WTC11 (cell line): ENCODE data around the gene PDCD1. TPM values are rescaled to one million over a fixed set of nuclear protein-coding genes. Genes with fewer than 3 reads are reported as not detected.
A peak's percentile ranks its signal among the peaks of the same experiment; 100 is the strongest.

Experiments used
- ATAC-seq: fragments of 200-7000 bp; cut with Tn5 transposase; 2 replicates; pipeline ENCODE4 v1.10.0; 2021; ENCODE audit warnings: mild to moderate bottlenecking, moderate library complexity
- CTCF ChIA-PET: fragments of 300-600 bp; sonication (Branson Sonifier 250); formaldehyde crosslinking; loops from one replicate; lab custom pipeline; 2021; ENCODE audit warnings: antibody characterized with exemption; lab: Charles Lee
- POLR2A ChIA-PET: fragments of 350-600 bp; sonication (Branson Sonifier 250); formaldehyde crosslinking; loops from one replicate; lab custom pipeline; 2021; ENCODE audit warnings: antibody characterized with exemption; lab: Charles Lee
- DNase-seq: peaks from one replicate; pipeline ENCODE4 v3.0.0; 2021; ENCODE audit warnings: low spot score
- H3K27ac Mint-ChIP-seq: 2 replicates; pipeline ENCODE4 v1.8.0; 2021; ENCODE audit warnings: mixed read lengths
- H3K27me3 Mint-ChIP-seq: 2 replicates; pipeline ENCODE4 v1.8.0; 2021; ENCODE audit warnings: low read depth, mild to moderate bottlenecking, moderate library complexity, mixed read lengths
- H3K36me3 Mint-ChIP-seq: 2 replicates; pipeline ENCODE4 v1.8.0; 2021; ENCODE audit warnings: mixed read lengths
- H3K4me1 Mint-ChIP-seq: 2 replicates; pipeline ENCODE4 v1.8.0; 2022; ENCODE audit warnings: mixed read lengths
- H3K4me3 Mint-ChIP-seq: 2 replicates; pipeline ENCODE4 v1.8.0; 2021; ENCODE audit warnings: mild to moderate bottlenecking, moderate library complexity, mixed read lengths
- H3K9me3 Mint-ChIP-seq: 2 replicates; pipeline ENCODE4 v1.8.0; 2021; ENCODE audit warnings: mixed read lengths
- AR ChIP-seq: fragments of 250-450 bp; sonication (Bioruptor Pico); IDR thresholded peaks from 2 replicates; pipeline ENCODE4 v1.9.0; 2021; ENCODE audit warnings: mild to moderate bottlenecking
- ELF4 ChIP-seq: sonication (generic); formaldehyde crosslinking; IDR thresholded peaks from 2 replicates; pipeline ENCODE4 v1.8.1; 2022; ENCODE audit warnings: low read depth, mild to moderate bottlenecking, moderate library complexity, missing genetic modification reagents
- HMGA2 ChIP-seq: fragments of 250-450 bp; sonication (Bioruptor Pico); IDR thresholded peaks from 2 replicates; pipeline ENCODE4 v1.4.0; 2021; ENCODE audit warnings: mild to moderate bottlenecking, moderate library complexity
- HMGXB4 ChIP-seq: sonication (generic); formaldehyde crosslinking; IDR thresholded peaks from 2 replicates; pipeline ENCODE4 v1.8.1; 2023; ENCODE audit warnings: mild to moderate bottlenecking, moderate library complexity, missing genetic modification reagents
- IRF1 ChIP-seq: sonication (generic); formaldehyde crosslinking; IDR thresholded peaks from 2 replicates; pipeline ENCODE4 v1.8.0; 2023; ENCODE audit warnings: missing genetic modification reagents
- IRF2 ChIP-seq: sonication (generic); formaldehyde crosslinking; IDR thresholded peaks from 2 replicates; pipeline ENCODE4 v1.8.0; 2022; ENCODE audit warnings: low read depth, missing genetic modification reagents, borderline replicate concordance
- NFE2L1 ChIP-seq: sonication (generic); formaldehyde crosslinking; IDR thresholded peaks from 2 replicates; pipeline ENCODE4 v1.8.1; 2023; ENCODE audit warnings: missing genetic modification reagents
- NR2C2 ChIP-seq: sonication (generic); formaldehyde crosslinking; IDR thresholded peaks from 2 replicates; pipeline ENCODE4 v1.8.0; 2022; ENCODE audit warnings: mild to moderate bottlenecking, missing genetic modification reagents
- TEAD4 ChIP-seq: sonication (generic); formaldehyde crosslinking; IDR thresholded peaks from 2 replicates; pipeline ENCODE4 v1.8.0; 2022; ENCODE audit warnings: mild to moderate bottlenecking, missing genetic modification reagents
- USF2 ChIP-seq: sonication (generic); formaldehyde crosslinking; IDR thresholded peaks from 2 replicates; pipeline ENCODE4 v1.8.1; 2023; ENCODE audit warnings: mild to moderate bottlenecking, missing genetic modification reagents, moderate library complexity
- ZBTB21 ChIP-seq: sonication (generic); formaldehyde crosslinking; IDR thresholded peaks from 2 replicates; pipeline ENCODE4 v1.8.1; 2023; ENCODE audit warnings: mild to moderate bottlenecking, missing genetic modification reagents, borderline replicate concordance
- ZMAT4 ChIP-seq: fragments of 250-450 bp; sonication (Bioruptor Pico); IDR thresholded peaks from 2 replicates; pipeline ENCODE4 v1.9.0; 2021; ENCODE audit warnings: mild to moderate bottlenecking
- ZNF423 ChIP-seq: fragments of 250-450 bp; sonication (Bioruptor Pico); IDR thresholded peaks from 2 replicates; pipeline ENCODE4 v2.1.2; 2022; ENCODE audit warnings: mild to moderate bottlenecking, moderate library complexity
- total RNA-seq: library from RNA; stranded (reverse); gene quantifications from 3 replicates; pipeline ENCODE4 v1.2.3, GENCODE V29; 2021
- TF ChIP-seq, protein P1 (sequence below): sonication (generic); formaldehyde crosslinking; IDR thresholded peaks from 2 replicates; pipeline ENCODE4 v1.8.0; 2023; ENCODE audit warnings: mild to moderate bottlenecking, missing genetic modification reagents
- TF ChIP-seq, protein P2 (sequence below): fragments of 250-450 bp; sonication (Bioruptor Pico); IDR thresholded peaks from 2 replicates; pipeline ENCODE4 v1.9.0; 2021; ENCODE audit warnings: moderate library complexity, mild to moderate bottlenecking, inconsistent platforms, borderline replicate concordance
- TF ChIP-seq, protein P3 (sequence below): sonication (generic); formaldehyde crosslinking; IDR thresholded peaks from 2 replicates; pipeline ENCODE4 v1.8.0; 2023; ENCODE audit warnings: missing genetic modification reagents, mild to moderate bottlenecking, borderline replicate concordance
- TF ChIP-seq, protein P4 (sequence below): sonication (generic); formaldehyde crosslinking; IDR thresholded peaks from 2 replicates; pipeline ENCODE4 v1.8.1; 2022; ENCODE audit warnings: low read depth, missing genetic modification reagents, borderline replicate concordance
- TF ChIP-seq, protein P5 (sequence below): fragments of 250-450 bp; sonication (Bioruptor Pico); IDR thresholded peaks from 2 replicates; pipeline ENCODE4 v2.1.2; 2022; ENCODE audit warnings: mild to moderate bottlenecking, moderate library complexity

PDCD1 gene
- total RNA-seq, 1 experiment from 2014 or later, result 0.52 TPM

DNA sequence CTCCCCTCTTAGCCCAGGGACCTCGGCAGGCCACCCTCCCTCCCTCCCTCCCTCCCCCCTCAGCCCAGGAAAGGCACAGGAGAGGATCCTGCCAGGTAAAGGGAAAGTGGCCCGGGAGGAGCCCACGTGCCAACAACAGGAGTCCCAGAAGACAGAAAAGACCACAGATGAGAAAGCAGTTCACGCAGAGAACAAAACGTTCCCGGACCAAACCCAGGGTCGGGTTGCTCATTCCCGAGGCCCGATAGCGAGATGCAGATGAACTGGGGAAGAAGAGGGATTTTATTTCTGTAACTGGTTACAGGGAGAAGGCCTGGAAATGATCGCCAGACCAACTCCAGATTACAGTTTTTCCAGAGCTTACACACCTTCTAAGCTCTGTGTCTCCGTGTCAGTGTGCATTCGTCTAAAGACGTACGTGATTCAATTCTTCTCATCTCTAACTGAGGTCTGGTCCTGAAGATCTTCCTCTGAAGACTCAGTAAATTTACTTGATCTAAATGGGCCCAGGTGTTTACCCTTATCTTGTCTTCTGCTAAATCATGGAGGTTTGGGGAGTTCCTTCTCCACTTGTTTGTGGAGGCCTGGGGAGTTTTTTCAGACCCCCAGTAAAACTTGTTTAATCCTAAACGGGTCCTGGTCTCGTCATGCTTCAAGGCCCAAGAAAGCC, 50.5 kb downstream of the PDCD1 start:
- DNase-seq, result no peak
- H3K9me3 Mint-ChIP-seq, result no peaks in the 10 kb centered on the region
- peak overlapping the region; percentile 77 for H3K27ac Mint-ChIP-seq
- H3K4me3 Mint-ChIP-seq, result no peak overlapping the region
- ChIA-PET POLR2A (no interaction called here), CTCF (no interaction called here)
- H3K27me3 Mint-ChIP-seq, result peaks cover 18% of the 10 kb centered on the region
- H3K36me3 Mint-ChIP-seq, result no peaks in the 10 kb centered on the region
- TF ChIP-seq, protein P1, sequence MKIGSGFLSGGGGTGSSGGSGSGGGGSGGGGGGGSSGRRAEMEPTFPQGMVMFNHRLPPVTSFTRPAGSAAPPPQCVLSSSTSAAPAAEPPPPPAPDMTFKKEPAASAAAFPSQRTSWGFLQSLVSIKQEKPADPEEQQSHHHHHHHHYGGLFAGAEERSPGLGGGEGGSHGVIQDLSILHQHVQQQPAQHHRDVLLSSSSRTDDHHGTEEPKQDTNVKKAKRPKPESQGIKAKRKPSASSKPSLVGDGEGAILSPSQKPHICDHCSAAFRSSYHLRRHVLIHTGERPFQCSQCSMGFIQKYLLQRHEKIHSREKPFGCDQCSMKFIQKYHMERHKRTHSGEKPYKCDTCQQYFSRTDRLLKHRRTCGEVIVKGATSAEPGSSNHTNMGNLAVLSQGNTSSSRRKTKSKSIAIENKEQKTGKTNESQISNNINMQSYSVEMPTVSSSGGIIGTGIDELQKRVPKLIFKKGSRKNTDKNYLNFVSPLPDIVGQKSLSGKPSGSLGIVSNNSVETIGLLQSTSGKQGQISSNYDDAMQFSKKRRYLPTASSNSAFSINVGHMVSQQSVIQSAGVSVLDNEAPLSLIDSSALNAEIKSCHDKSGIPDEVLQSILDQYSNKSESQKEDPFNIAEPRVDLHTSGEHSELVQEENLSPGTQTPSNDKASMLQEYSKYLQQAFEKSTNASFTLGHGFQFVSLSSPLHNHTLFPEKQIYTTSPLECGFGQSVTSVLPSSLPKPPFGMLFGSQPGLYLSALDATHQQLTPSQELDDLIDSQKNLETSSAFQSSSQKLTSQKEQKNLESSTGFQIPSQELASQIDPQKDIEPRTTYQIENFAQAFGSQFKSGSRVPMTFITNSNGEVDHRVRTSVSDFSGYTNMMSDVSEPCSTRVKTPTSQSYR (CRISPR knock-in tag), result no peak
- TF ChIP-seq IRF2 (CRISPR knock-in tag) (no peak), HMGA2 (CRISPR knock-in tag) (no peak), HMGXB4 (CRISPR knock-in tag) (no peak), NR2C2 (CRISPR knock-in tag) (no peak), ZNF423 (no peak), ZMAT4 (CRISPR knock-in tag) (no peak), AR (no peak), TEAD4 (no peak), NFE2L1 (CRISPR knock-in tag) (no peak), ELF4 (CRISPR knock-in tag) (no peak), IRF1 (CRISPR knock-in tag) (no peak), ZBTB21 (CRISPR knock-in tag) (no peak), USF2 (no peak)
- TF ChIP-seq, protein P2, sequence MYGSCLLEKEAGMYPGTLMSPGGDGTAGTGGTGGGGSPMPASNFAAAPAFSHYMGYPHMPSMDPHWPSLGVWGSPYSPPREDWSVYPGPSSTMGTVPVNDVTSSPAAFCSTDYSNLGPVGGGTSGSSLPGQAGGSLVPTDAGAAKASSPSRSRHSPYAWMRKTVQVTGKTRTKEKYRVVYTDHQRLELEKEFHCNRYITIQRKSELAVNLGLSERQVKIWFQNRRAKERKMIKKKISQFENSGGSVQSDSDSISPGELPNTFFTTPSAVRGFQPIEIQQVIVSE (CRISPR knock-in tag), result no peak
- TF ChIP-seq, protein P3, sequence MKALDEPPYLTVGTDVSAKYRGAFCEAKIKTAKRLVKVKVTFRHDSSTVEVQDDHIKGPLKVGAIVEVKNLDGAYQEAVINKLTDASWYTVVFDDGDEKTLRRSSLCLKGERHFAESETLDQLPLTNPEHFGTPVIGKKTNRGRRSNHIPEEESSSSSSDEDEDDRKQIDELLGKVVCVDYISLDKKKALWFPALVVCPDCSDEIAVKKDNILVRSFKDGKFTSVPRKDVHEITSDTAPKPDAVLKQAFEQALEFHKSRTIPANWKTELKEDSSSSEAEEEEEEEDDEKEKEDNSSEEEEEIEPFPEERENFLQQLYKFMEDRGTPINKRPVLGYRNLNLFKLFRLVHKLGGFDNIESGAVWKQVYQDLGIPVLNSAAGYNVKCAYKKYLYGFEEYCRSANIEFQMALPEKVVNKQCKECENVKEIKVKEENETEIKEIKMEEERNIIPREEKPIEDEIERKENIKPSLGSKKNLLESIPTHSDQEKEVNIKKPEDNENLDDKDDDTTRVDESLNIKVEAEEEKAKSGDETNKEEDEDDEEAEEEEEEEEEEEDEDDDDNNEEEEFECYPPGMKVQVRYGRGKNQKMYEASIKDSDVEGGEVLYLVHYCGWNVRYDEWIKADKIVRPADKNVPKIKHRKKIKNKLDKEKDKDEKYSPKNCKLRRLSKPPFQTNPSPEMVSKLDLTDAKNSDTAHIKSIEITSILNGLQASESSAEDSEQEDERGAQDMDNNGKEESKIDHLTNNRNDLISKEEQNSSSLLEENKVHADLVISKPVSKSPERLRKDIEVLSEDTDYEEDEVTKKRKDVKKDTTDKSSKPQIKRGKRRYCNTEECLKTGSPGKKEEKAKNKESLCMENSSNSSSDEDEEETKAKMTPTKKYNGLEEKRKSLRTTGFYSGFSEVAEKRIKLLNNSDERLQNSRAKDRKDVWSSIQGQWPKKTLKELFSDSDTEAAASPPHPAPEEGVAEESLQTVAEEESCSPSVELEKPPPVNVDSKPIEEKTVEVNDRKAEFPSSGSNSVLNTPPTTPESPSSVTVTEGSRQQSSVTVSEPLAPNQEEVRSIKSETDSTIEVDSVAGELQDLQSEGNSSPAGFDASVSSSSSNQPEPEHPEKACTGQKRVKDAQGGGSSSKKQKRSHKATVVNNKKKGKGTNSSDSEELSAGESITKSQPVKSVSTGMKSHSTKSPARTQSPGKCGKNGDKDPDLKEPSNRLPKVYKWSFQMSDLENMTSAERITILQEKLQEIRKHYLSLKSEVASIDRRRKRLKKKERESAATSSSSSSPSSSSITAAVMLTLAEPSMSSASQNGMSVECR (CRISPR knock-in tag), result no peak
- TF ChIP-seq, protein P4, sequence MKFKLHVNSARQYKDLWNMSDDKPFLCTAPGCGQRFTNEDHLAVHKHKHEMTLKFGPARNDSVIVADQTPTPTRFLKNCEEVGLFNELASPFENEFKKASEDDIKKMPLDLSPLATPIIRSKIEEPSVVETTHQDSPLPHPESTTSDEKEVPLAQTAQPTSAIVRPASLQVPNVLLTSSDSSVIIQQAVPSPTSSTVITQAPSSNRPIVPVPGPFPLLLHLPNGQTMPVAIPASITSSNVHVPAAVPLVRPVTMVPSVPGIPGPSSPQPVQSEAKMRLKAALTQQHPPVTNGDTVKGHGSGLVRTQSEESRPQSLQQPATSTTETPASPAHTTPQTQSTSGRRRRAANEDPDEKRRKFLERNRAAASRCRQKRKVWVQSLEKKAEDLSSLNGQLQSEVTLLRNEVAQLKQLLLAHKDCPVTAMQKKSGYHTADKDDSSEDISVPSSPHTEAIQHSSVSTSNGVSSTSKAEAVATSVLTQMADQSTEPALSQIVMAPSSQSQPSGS (CRISPR knock-in tag), result no peak
- TF ChIP-seq, protein P5, sequence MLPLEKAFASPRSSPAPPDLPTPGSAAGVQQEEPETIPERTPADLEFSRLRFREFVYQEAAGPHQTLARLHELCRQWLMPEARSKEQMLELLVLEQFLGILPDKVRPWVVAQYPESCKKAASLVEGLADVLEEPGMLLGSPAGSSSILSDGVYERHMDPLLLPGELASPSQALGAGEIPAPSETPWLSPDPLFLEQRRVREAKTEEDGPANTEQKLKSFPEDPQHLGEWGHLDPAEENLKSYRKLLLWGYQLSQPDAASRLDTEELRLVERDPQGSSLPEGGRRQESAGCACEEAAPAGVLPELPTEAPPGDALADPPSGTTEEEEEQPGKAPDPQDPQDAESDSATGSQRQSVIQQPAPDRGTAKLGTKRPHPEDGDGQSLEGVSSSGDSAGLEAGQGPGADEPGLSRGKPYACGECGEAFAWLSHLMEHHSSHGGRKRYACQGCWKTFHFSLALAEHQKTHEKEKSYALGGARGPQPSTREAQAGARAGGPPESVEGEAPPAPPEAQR (CRISPR knock-in tag), result no peak
- ATAC-seq, result no peak
- H3K4me1 Mint-ChIP-seq, result peaks cover 20% of the 10 kb centered on the region
